HepG2 (cell line): Measurements from ENCODE around the gene ARHGAP19. TPM values are rescaled to one million over a fixed set of nuclear protein-coding genes. Genes with fewer than 3 reads are reported as not detected.

ENCODE experiments used
- CC2D1A ChIP-seq: sonication (generic); formaldehyde crosslinking; IDR thresholded peaks from 2 replicates; pipeline ENCODE4 v1.8.1; 2023; ENCODE audit warnings: mild to moderate bottlenecking, missing genetic modification reagents
- DDIT3 ChIP-seq: sonication (generic); formaldehyde crosslinking; IDR thresholded peaks from 2 replicates; pipeline ENCODE4 v1.4.0; 2020; ENCODE audit warnings: mild to moderate bottlenecking, missing genetic modification reagents
- HHEX ChIP-seq: IDR thresholded peaks from 2 replicates; pipeline ENCODE4 v1.6.1; 2016; ENCODE audit warnings: control low read depth
- KDM1A ChIP-seq: IDR thresholded peaks from 2 replicates; pipeline ENCODE4 v1.6.1; 2016; ENCODE audit warnings: missing compliant biosample characterization
- LCORL ChIP-seq, 2 experiments: fragments of 450-650 bp in 1 of 2; sonication (generic) in 1 of 2; formaldehyde crosslinking in 1 of 2; IDR thresholded peaks; 2 replicates each; pipeline versions ENCODE4 v1.5.0 to v1.6.1; 2017 to 2020; ENCODE audit warnings: antibody characterized with exemption in 1 of 2, missing genetic modification reagents in 1 of 2
- NCOR1 ChIP-seq: fragments of 200-600 bp; sonication (generic); IDR thresholded peaks from 2 replicates; pipeline ENCODE4 v1.7.0; 2017; ENCODE audit warnings: antibody characterized with exemption, low read length, borderline replicate concordance
- PITX1 ChIP-seq: sonication (generic); formaldehyde crosslinking; IDR thresholded peaks from 2 replicates; pipeline ENCODE4 v1.5.1; 2020; ENCODE audit warnings: mild to moderate bottlenecking, missing genetic modification reagents
- RARA ChIP-seq: IDR thresholded peaks from 2 replicates; pipeline ENCODE4 v1.6.1; 2016; ENCODE audit warnings: missing genetic modification reagents, missing compliant biosample characterization
- SMAD9 ChIP-seq: sonication (generic); formaldehyde crosslinking; IDR thresholded peaks from 2 replicates; pipeline ENCODE4 v1.5.1; 2020; ENCODE audit warnings: mild to moderate bottlenecking, missing genetic modification reagents
- SMARCE1 ChIP-seq: fragments of 450-650 bp; IDR thresholded peaks from 2 replicates; pipeline ENCODE4 v1.6.1; 2017; ENCODE audit warnings: borderline replicate concordance
- SMC3 ChIP-seq: IDR thresholded peaks from 2 replicates; pipeline ENCODE4 v1.6.1; 2011; ENCODE audit warnings: low read length, improper control_type of control experiment
- STAG1 ChIP-seq: sonication (generic); formaldehyde crosslinking; IDR thresholded peaks from 2 replicates; pipeline ENCODE4 v1.4.0; 2020; ENCODE audit warnings: missing genetic modification reagents
- TOPORS ChIP-seq: sonication (generic); formaldehyde crosslinking; IDR thresholded peaks from 2 replicates; pipeline ENCODE4 v1.8.0; 2023; ENCODE audit warnings: mild to moderate bottlenecking, missing genetic modification reagents
- ZNF350 ChIP-seq: sonication (generic); formaldehyde crosslinking; IDR thresholded peaks from 2 replicates; pipeline ENCODE4 v1.4.0; 2020; ENCODE audit warnings: mild to moderate bottlenecking, low read depth, missing genetic modification reagents, borderline replicate concordance
- ZNF367 ChIP-seq: sonication (generic); formaldehyde crosslinking; IDR thresholded peaks from 2 replicates; pipeline ENCODE4 v1.4.0; 2020; ENCODE audit warnings: missing genetic modification reagents, borderline replicate concordance
- ZNF567 ChIP-seq: sonication (generic); formaldehyde crosslinking; IDR thresholded peaks from 2 replicates; pipeline ENCODE4 v1.8.1; 2023; ENCODE audit warnings: mild to moderate bottlenecking, missing genetic modification reagents, borderline replicate concordance
- ZNF776 ChIP-seq: sonication (generic); formaldehyde crosslinking; IDR thresholded peaks from 2 replicates; pipeline ENCODE4 v1.4.0; 2020; ENCODE audit warnings: mild to moderate bottlenecking, missing genetic modification reagents
- ZUFSP ChIP-seq: sonication (generic); formaldehyde crosslinking; IDR thresholded peaks from 2 replicates; pipeline ENCODE4 v1.9.0; 2021; ENCODE audit warnings: missing genetic modification reagents, mild to moderate bottlenecking, borderline replicate concordance
- polyA plus RNA-seq, 8 experiments: library from polyadenylated mRNA; depleted of rRNA in 3 of 8; stranded (reverse) in 7 of 8; unstranded in 1 of 8; fragments of >200 nt; fragmentation: Illumina TruSeq in 4 of 8; extraction: Trizol in 4 of 8; gene quantifications; 2 replicates each; pipeline versions ENCODE4 v1.2.1 to v1.2.3, GENCODE V29; 2011 to 2016; ENCODE audit warnings: low read depth in 4 of 8, missing spikeins in 1 of 8, mixed read lengths in 1 of 8; ENCODE audit not compliant: insufficient read depth in 1 of 8
- total RNA-seq, 5 experiments: library from RNA; depleted of rRNA; stranded (reverse); fragments of >200 nt; fragmentation: Illumina TruSeq; extraction: Trizol; gene quantifications; 2 replicates each; pipeline ENCODE4 v1.2.3, GENCODE V29; 2016; ENCODE audit warnings: low read depth in 1 of 5
- TF ChIP-seq, protein P1 (sequence below): sonication (generic); formaldehyde crosslinking; conservative IDR thresholded peaks from 2 replicates; pipeline ENCODE4 v1.5.0; 2020; ENCODE audit warnings: missing genetic modification reagents
- TF ChIP-seq, protein P2 (sequence below): sonication (generic); formaldehyde crosslinking; IDR thresholded peaks from 2 replicates; pipeline ENCODE4 v1.4.0; 2020; ENCODE audit warnings: mild to moderate bottlenecking, low read depth, missing genetic modification reagents
- TF ChIP-seq, protein P3 (sequence below): sonication (generic); formaldehyde crosslinking; IDR thresholded peaks from 2 replicates; pipeline ENCODE4 v1.4.0; 2020; ENCODE audit warnings: missing genetic modification reagents

ARHGAP19 gene
- total and polyA plus RNA-seq, 2 of the 13 experiments (the other 11 are each of a cell fraction or from before 2014, with no cell fraction given) = 7.6 to 10.0 TPM

GRCh38 chr10:97292097-97292861 is at the start of gene ARHGAP19 (continued):
- TF ChIP-seq, protein P1, sequence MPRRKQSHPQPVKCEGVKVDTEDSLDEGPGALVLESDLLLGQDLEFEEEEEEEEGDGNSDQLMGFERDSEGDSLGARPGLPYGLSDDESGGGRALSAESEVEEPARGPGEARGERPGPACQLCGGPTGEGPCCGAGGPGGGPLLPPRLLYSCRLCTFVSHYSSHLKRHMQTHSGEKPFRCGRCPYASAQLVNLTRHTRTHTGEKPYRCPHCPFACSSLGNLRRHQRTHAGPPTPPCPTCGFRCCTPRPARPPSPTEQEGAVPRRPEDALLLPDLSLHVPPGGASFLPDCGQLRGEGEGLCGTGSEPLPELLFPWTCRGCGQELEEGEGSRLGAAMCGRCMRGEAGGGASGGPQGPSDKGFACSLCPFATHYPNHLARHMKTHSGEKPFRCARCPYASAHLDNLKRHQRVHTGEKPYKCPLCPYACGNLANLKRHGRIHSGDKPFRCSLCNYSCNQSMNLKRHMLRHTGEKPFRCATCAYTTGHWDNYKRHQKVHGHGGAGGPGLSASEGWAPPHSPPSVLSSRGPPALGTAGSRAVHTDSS (CRISPR knock-in tag) = 0 out of 2 replicates have a peak, but pooled peaks have one; percentile 72
- TF ChIP-seq ZNF350 = peak; percentile 96
- TF ChIP-seq TOPORS = peak; percentile 47; the same call in 1 of the 2 replicates
- 0 out of 2 replicates have a peak, but pooled peaks have one; percentile 75 for TF ChIP-seq ZNF567 (CRISPR knock-in tag)
- no peak for TF ChIP-seq LCORL (IDR thresholded peaks at IDR 0.05)
- no peak; the same call in 1 of the 2 replicates for TF ChIP-seq LCORL (CRISPR knock-in tag; IDR thresholded peaks at IDR 0.05)
- TF ChIP-seq SMAD9 = peak; percentile 89; the same call in 1 of the 2 replicates
- TF ChIP-seq, protein P2, sequence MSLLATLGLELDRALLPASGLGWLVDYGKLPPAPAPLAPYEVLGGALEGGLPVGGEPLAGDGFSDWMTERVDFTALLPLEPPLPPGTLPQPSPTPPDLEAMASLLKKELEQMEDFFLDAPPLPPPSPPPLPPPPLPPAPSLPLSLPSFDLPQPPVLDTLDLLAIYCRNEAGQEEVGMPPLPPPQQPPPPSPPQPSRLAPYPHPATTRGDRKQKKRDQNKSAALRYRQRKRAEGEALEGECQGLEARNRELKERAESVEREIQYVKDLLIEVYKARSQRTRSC (CRISPR knock-in tag) = no peak
- no peak for TF ChIP-seq HHEX (CRISPR knock-in tag)
- no peak for TF ChIP-seq DDIT3 (CRISPR knock-in tag)
- peak; percentile 54; the same call in 1 of the 2 replicates for TF ChIP-seq NCOR1
- no peak; the same call in 1 of the 2 replicates for TF ChIP-seq KDM1A (CRISPR knock-in tag)
- no peak for TF ChIP-seq SMC3
- TF ChIP-seq, protein P3, sequence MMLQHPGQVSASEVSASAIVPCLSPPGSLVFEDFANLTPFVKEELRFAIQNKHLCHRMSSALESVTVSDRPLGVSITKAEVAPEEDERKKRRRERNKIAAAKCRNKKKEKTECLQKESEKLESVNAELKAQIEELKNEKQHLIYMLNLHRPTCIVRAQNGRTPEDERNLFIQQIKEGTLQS (CRISPR knock-in tag) = peak; percentile 51; the same call in 1 of the 2 replicates
- 0 out of 2 replicates have a peak, but pooled peaks have one; percentile 9 for TF ChIP-seq RARA (CRISPR knock-in tag)
- peak; percentile 60; the same call in 1 of the 2 replicates for TF ChIP-seq PITX1 (CRISPR knock-in tag)
- TF ChIP-seq ZUFSP (CRISPR knock-in tag) = no peak
- peak; percentile 66 for TF ChIP-seq ZNF776
- TF ChIP-seq SMARCE1 = no peak
- no peak for TF ChIP-seq ZNF367
- no peak for TF ChIP-seq CC2D1A
- TF ChIP-seq STAG1 (CRISPR knock-in tag) = peak; percentile 40
